Right lobe of liver (tissue), 6 donors: ENCODE results near the gene COMP. TPM values are rescaled to one million over a fixed set of nuclear protein-coding genes. Genes with fewer than 3 reads are reported as not detected.

Experiments
- ATAC-seq, 4 donors: fragments of 200-7000 bp; cut with Tn5 transposase; one replicate each; pipeline ENCODE4 v1.9.1; 2020; ENCODE audit warnings: mild to moderate bottlenecking in 4 of 4, moderate library complexity in 4 of 4
- DNase-seq, 3 donors: peaks; one replicate each; pipeline ENCODE4 v3.0.0-alpha.2; 2020
- H3K27ac ChIP-seq, 3 donors: fragments of 200-600 bp; one replicate each; pipeline ENCODE4 v1.8.0; 2022
- H3K27me3 ChIP-seq, 2 donors: fragments of 200-600 bp; one replicate each; pipeline ENCODE4 v1.8.0; 2022
- H3K36me3 ChIP-seq, 4 donors: fragments of 200-600 bp; sonication (generic) in 1 of 4; one replicate each; pipeline versions ENCODE4 v1.5.1 to v1.8.0; 2017 to 2022; ENCODE audit warnings: control low read depth in 1 of 4
- H3K4me1 ChIP-seq, 4 donors: fragments of 200-600 bp; sonication (generic) in 1 of 4; one replicate each; pipeline versions ENCODE4 v1.5.1 to v1.8.0; 2017 to 2022; ENCODE audit warnings: control low read depth in 1 of 4
- H3K4me3 ChIP-seq, 3 donors: fragments of 200-600 bp; one replicate each; pipeline ENCODE4 v1.8.0; 2022
- H3K9me3 ChIP-seq, 4 donors: fragments of 200-600 bp; sonication (generic) in 1 of 4; one replicate each; pipeline versions ENCODE4 v1.5.1 to v1.8.0; 2017 to 2022; ENCODE audit warnings: control low read depth in 1 of 4
- POLR2A ChIP-seq: fragments of 450-650 bp; IDR thresholded peaks from one replicate; pipeline ENCODE4 v1.6.1; 2017; ENCODE audit warnings: antibody characterized with exemption, mild to moderate bottlenecking
- whole genome bisulfite sequencing: methylation state at CpG from one replicate; pipeline ENCODE4 v1.1.6; 2018; ENCODE audit warnings: low coverage, low lambda C conversion rate; ENCODE audit not compliant: insufficient coverage; ENCODE audit errors: missing lambda C conversion rate; 5-methylcytosine and 5-hydroxymethylcytosine counted together
- intact Hi-C, 2 donors: fragments of 100-400 bp; cut with DNase I; formaldehyde crosslinking; loops; one replicate each; pipeline versions ENCODE4 v1.11.2 to v1.14.1; 2022
- total RNA-seq, 6 experiments: library from RNA; depleted of rRNA in 2 of 6; stranded (reverse); fragments of >200 nt in 2 of 6; fragmentation: NEBNext Ultra II Directional in 3 of 6; extraction: Animal tissue kit (Norgen Biotek cat#: 25700) in 3 of 6; gene quantifications; one replicate each; pipeline versions ENCODE4 v1.1.0 to v1.2.4, GENCODE V29; 2016 to 2023
- TF ChIP-seq, protein P1 (sequence below), 4 donors: fragments of 200-600 bp in 3 of 4; fragments of 450-650 bp in 1 of 4; IDR thresholded peaks; one replicate each; pipeline versions ENCODE4 v1.5.1 to v1.8.0; 2016 to 2022; ENCODE audit warnings: antibody characterized with exemption in 4 of 4, mild to moderate bottlenecking in 2 of 4
- donor health status: DM: no; HTN: yes; CAD: no.
- donor health status: DM: no; HTN: no; CAD: no.
- donor health status: DM: no; HTN: no; CAD: no.
- donor health status: DM: no; HTN: yes; CAD: no.
- donor health status: DM: no; HTN: yes; CAD: no.

The COMP gene
- total RNA-seq, 6 experiments from 2014 or later = 0.11 to 0.31 TPM; not detected in 4

DNA sequence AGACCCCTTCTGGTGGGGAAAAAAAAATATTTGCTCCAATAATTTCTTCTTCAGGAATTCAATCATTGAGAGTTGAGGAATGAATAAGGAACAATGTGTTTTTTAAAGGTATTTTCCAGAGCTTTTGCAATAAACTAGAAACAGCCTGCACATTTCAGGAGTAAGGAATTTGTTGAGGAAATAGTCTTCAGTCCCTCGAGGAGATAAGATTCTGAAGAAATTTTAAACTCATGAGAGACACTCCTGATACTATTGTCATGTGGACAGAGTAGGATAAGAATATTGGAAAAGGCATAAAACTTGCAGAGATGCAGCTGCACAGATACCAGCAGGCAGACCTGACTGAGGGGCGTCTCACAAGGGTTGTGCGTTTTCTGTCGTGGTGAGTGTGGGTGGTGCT is 36.6 kb downstream of the COMP start:
- ATAC-seq (no peak), DNase-seq (no peak)
- no peaks in the 10 kb centered on the region for H3K27me3 ChIP-seq
- TF ChIP-seq POLR2A = no peak
- TF ChIP-seq, protein P1, sequence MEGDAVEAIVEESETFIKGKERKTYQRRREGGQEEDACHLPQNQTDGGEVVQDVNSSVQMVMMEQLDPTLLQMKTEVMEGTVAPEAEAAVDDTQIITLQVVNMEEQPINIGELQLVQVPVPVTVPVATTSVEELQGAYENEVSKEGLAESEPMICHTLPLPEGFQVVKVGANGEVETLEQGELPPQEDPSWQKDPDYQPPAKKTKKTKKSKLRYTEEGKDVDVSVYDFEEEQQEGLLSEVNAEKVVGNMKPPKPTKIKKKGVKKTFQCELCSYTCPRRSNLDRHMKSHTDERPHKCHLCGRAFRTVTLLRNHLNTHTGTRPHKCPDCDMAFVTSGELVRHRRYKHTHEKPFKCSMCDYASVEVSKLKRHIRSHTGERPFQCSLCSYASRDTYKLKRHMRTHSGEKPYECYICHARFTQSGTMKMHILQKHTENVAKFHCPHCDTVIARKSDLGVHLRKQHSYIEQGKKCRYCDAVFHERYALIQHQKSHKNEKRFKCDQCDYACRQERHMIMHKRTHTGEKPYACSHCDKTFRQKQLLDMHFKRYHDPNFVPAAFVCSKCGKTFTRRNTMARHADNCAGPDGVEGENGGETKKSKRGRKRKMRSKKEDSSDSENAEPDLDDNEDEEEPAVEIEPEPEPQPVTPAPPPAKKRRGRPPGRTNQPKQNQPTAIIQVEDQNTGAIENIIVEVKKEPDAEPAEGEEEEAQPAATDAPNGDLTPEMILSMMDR (IDR thresholded peaks at IDR 0.05) = no peak
- H3K9me3 ChIP-seq = no peaks in the 10 kb centered on the region
- no peak overlapping the region for H3K4me3 ChIP-seq
- WGBS = 85% methylated on average over 4 of the region's 4 CpGs
- no peak overlapping the region for H3K27ac ChIP-seq
- peaks cover 0 to 2% (median 0%) of the 10 kb centered on the region in 4 donors for H3K36me3 ChIP-seq
- intact Hi-C loops = no loop called here
- H3K4me1 ChIP-seq = no peaks in the 10 kb centered on the region

DNA sequence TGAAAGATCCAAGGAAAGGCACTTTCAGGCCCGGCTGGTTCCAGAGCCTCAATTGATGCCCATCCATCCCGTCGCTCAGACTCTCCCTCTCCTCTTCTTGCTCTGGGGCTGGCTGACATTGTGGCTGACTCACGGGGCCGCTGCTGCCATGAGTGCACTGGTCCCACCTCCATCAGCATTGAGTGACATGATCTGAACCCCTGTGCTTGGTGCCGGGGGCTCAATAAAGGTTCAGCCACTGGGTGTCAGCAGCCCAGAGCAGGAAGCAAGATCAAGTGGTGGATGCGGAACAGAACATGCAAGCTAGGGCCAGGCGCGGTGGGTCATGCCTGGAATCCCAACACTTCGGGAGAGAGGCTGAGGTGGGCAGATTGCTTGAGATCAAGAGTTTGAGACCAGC is 39.5 kb downstream of the COMP start:
- 98% methylated on average over 6 of the region's 10 CpGs for WGBS
- TF ChIP-seq, protein P1 (IDR thresholded peaks at IDR 0.05) = no peak
- no peak for TF ChIP-seq POLR2A
- Histone ChIP-seq H3K27me3 (no peaks in the 10 kb centered on the region), H3K27ac (no peak overlapping the region), H3K36me3 (peaks cover 0 to 2% (median 0%) of the 10 kb centered on the region in 4 donors), H3K4me1 (no peaks in the 10 kb centered on the region), H3K4me3 (no peak overlapping the region), H3K9me3 (no peaks in the 10 kb centered on the region)
- DNase-seq = no peak
- ATAC-seq = no peak
- intact Hi-C loops = no loop called here

DNA sequence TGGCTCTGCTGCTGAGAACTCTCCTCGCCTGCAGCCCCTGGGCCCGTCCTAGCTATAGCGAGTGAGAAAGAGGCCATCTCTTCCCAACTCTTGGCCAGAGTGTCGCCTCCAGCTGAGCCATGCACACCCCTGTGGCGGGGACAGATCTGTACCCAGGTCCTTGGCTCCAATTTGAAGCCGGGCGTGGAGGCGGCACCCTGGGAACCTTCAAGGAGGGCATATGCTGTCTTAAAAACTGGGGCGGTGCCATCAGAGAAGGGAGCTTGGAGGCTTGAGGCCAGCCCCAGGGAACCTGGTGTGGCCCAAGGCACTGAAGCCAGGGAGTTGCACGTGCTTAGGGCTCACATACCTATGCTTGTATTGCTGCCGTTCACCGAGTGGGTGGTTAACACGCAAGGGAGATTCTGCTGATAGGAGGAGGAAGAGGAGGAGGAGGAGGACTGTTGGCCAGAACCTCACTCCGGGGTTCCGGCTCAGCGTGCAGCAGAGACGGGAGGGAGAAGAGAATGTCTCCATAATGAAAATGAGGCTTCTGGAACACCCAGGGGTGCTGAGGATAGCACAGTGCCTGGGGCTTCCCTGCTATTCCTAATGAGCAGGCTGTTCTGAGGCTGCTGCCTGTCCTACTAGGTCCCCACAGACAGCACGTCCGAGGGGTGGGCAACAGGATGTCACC is 40.7 kb downstream of the COMP start:
- no peaks in the 10 kb centered on the region for H3K4me1 ChIP-seq
- peaks cover 0 to 2% (median 0%) of the 10 kb centered on the region in 4 donors for H3K36me3 ChIP-seq
- TF ChIP-seq, protein P1 (IDR thresholded peaks at IDR 0.05) = no peak
- no peak for TF ChIP-seq POLR2A
- intact Hi-C loops = no loop called here
- no peak for DNase-seq
- 87% methylated on average over 7 of the region's 19 CpGs for WGBS
- H3K4me3 ChIP-seq = no peak overlapping the region
- no peak for ATAC-seq
- no peak overlapping the region for H3K27ac ChIP-seq
- no peaks in the 10 kb centered on the region for H3K9me3 ChIP-seq
- no peaks in the 10 kb centered on the region for H3K27me3 ChIP-seq

DNA sequence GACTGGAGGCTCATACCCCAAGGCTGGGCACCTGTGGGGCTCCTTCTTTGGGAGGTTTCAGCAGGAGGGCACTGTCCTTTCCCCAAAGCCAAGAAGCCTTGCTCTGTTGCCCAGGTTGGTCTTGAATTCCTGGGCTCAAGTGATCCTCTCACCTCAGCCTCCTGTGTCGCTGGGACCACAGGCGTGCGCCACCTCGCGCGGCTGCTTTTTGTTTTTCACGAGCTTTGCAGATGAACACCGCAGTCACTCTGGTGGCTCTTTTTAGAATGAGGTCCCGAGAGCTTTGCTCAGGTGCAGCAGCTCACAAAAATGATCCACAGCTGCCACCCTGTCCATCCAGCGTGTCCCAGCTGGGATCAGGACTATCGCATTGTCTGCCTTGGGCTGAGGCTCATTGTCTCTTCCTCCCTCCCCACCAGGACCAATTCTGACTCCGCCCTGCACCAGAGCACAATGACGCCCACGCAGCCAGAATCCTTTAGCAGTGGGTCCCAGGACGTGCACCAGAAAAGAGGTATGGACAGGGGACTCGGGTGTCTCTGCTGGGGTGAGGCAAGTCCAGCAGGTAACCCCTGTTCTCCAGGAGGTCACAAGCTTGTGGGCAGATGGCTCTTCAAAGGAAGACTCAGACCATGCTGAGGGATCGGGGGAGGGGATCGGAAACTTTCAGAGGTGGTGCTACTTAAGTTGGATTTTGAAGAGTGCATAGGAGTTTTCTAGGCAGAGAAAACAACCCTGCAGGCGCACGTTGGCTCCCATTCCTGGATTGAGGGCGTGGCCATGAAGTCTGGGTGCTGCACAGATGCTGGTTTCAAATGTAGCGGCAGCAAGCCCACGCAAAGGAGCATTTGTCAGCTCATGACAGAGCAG is 41.5 kb downstream of the COMP start:
- no peaks in the 10 kb centered on the region for H3K27me3 ChIP-seq
- H3K36me3 ChIP-seq = peaks cover 0 to 2% (median 0%) of the 10 kb centered on the region in 4 donors
- DNase-seq (peak in 1 of 3 donors; percentile 37), ATAC-seq (no peak)
- TF ChIP-seq, protein P1 (IDR thresholded peaks at IDR 0.05) = no peak
- TF ChIP-seq POLR2A = no peak
- H3K27ac ChIP-seq = no peak overlapping the region
- WGBS = 83% methylated on average over 6 of the region's 23 CpGs
- H3K4me1 ChIP-seq = no peaks in the 10 kb centered on the region
- H3K4me3 ChIP-seq = no peak overlapping the region
- intact Hi-C loops = no loop called here
- H3K9me3 ChIP-seq = no peaks in the 10 kb centered on the region
